IPS-18a (cell line): Measurements from ENCODE around the gene ACSS2.
"Not testable (repeated sequence)": the region's sequence is repeated elsewhere in the genome, so short reads cannot be mapped to it uniquely, and the experiment has no call there.

Experiments
- H3K27ac ChIP-seq: one replicate; pipeline ENCODE4 v1.5.1; 2013; ENCODE audit warnings: low read length
- H3K27me3 ChIP-seq: one replicate; pipeline ENCODE4 v1.6.1; 2013; ENCODE audit warnings: mild to moderate bottlenecking, low read length; ENCODE audit not compliant: control insufficient read depth, insufficient read depth
- H3K36me3 ChIP-seq: one replicate; pipeline ENCODE4 v1.6.1; 2013; ENCODE audit warnings: low read depth, low read length; ENCODE audit not compliant: control insufficient read depth
- H3K4me1 ChIP-seq: one replicate; pipeline ENCODE4 v1.6.1; 2013; ENCODE audit warnings: low read depth, low read length; ENCODE audit not compliant: control insufficient read depth
- H3K4me3 ChIP-seq: one replicate; pipeline ENCODE4 v1.5.1; 2013; ENCODE audit warnings: low read length
- H3K9ac ChIP-seq: one replicate; pipeline ENCODE4 v1.6.1; 2013; ENCODE audit warnings: mild to moderate bottlenecking, low read length, moderate library complexity
- H3K9me3 ChIP-seq: one replicate; pipeline ENCODE4 v1.6.1; 2013; ENCODE audit warnings: low read depth, low read length; ENCODE audit not compliant: control insufficient read depth

The ACSS2 gene

DNA sequence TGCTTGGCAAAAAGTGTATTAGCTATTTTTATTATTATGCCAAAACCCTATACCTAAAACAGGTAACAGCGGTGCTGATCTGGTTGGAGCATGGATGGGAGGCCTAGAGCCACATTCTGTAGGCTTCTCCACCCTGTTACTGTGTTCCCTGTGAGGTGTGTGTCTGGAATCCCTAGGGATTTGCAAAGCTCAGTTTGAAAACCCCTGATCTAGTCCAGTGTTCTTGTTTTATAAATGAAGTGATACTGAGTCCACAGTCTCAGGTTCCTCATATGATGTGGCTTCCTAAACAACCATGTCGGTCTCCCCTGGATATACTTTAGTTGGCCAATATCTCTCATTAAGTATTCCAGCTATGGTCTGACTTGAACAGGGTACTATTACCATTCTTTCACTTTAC lies 16.3 kb downstream of the ACSS2 start:
- H3K4me3 ChIP-seq, result no peak overlapping the region
- no peaks in the 10 kb centered on the region for H3K36me3 ChIP-seq
- H3K27ac ChIP-seq, result no peak overlapping the region
- H3K4me1 ChIP-seq, result no peaks in the 10 kb centered on the region
- no peaks in the 10 kb centered on the region for H3K9me3 ChIP-seq
- H3K9ac ChIP-seq, result no peak overlapping the region
- H3K27me3 ChIP-seq, result no peaks in the 10 kb centered on the region

DNA sequence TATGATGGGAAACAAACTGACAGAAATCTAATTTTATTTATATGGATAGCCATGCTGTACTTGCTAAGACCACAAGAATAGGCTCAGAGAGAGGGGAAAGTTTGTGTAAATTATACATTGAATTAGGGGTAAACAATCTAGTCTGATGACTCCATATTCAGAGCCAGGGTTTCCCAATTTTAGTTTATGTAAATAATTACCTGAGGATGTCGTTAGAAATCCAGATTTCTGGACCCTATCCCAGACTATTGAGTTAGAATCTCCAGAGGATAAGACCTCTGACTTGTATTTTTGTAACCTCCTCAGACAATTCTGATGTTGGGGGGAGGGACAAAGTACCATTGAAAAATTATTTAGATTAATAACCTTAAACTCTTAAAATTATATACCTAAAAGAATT lies 18.3 kb downstream of the ACSS2 start:
- no peak overlapping the region for H3K9ac ChIP-seq
- H3K27ac ChIP-seq, result no peak overlapping the region
- H3K36me3 ChIP-seq, result no peaks in the 10 kb centered on the region
- no peak overlapping the region for H3K4me3 ChIP-seq
- H3K27me3 ChIP-seq, result no peaks in the 10 kb centered on the region
- H3K9me3 ChIP-seq, result no peaks in the 10 kb centered on the region
- H3K4me1 ChIP-seq, result no peaks in the 10 kb centered on the region

DNA sequence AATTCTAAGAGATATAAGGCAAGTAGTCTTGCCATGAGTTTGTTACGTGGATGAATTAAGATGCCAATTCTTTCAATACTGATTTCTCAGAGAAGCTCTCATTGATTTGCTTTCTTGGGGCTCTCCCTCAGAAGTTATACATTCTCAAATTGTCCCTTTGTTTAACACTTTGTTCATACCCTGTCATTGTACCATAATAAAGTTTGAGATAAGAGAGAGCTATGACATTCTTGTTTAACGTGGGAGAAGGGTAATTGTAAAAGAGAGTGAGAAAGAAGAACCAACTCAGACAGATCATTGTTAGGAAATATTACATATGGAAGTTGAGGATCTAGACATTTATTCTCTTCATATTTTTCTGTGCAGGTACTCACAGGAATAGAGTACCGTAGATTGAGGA lies 19.1 kb downstream of the ACSS2 start:
- Histone ChIP-seq H3K27me3 (no peaks in the 10 kb centered on the region), H3K4me1 (no peaks in the 10 kb centered on the region), H3K9ac (no peak overlapping the region), H3K4me3 (no peak overlapping the region), H3K27ac (no peak overlapping the region), H3K36me3 (no peaks in the 10 kb centered on the region), H3K9me3 (no peaks in the 10 kb centered on the region)

DNA sequence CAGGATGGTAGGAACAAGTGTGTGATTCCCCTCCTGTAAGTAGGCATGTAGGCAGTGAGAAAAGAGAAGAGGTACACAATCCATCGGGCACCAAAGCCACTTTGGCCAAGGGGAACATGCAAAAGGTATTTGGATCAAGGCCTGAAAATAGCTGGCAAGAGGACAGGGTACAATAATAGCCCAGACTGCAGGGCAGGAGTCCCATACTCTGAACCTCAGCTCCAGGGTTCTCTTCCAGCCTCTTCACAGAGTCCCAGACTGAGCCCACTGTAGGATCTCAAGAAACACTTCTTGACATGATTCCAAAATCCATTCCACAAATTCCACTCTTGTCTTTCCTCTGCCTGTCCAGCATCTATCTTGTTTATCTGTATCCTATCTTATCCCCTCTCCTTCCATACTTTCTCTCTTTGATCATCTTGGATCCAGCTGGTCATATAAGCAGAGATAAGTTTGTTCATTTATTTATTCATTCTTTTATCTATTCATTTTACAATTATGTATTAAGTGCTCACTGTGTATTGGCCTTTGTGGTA lies 19.7 kb downstream of the ACSS2 start:
- Histone ChIP-seq H3K36me3 (no peaks in the 10 kb centered on the region), H3K27me3 (no peaks in the 10 kb centered on the region), H3K9ac (no peak overlapping the region), H3K27ac (no peak overlapping the region), H3K9me3 (no peaks in the 10 kb centered on the region), H3K4me1 (no peaks in the 10 kb centered on the region), H3K4me3 (no peak overlapping the region)

DNA sequence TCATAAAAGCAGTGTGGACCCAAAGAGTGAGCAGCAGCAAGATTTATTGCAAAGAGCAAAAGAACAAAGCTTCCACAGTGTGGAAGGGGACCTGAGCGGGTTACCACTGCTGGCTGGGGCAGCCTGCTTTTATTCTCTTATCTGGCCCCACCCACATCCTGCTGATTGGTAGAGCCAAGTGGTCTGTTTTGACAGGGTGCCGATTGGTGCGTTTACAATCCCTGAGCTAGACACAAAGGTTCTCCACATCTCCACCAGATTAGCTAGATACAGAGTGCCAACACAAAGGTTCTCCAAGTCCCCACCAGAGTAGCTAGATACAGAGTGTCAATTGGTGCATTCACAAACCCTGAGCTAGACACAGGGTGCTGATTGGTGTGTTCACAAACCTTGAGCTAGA lies 21.7 kb downstream of the ACSS2 start:
- not testable (repeated sequence) for H3K36me3 ChIP-seq, H3K27ac ChIP-seq, H3K4me3 ChIP-seq

DNA sequence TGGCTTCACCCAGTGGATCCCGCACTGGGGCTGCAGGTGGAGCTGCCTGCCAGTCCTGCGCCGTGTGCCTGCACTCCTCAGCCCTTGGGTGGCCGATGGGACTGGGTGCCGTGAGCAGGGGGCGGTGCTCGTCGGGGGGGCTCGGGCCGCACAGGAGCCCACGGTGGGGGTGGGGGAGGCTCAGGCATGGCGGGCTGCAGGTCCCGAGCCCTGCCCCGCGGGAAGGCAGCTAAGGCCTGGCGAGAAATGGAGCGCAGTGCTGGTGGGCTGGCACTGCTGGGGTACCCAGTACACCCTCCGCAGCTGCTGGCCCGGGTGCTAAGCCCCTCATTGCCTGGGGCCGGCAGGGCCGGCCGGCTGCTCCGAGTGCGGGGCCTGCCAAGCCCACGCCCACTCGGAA lies 22.3 kb downstream of the ACSS2 start:
- not testable (repeated sequence) for H3K9me3 ChIP-seq, H3K36me3 ChIP-seq, H3K4me3 ChIP-seq, H3K4me1 ChIP-seq, H3K27me3 ChIP-seq, H3K9ac ChIP-seq, H3K27ac ChIP-seq

More for the DNA sequence above, 21.7 kb downstream of the ACSS2 start:
- not testable (repeated sequence) for H3K9ac ChIP-seq, H3K9me3 ChIP-seq, H3K4me1 ChIP-seq, H3K27me3 ChIP-seq

DNA sequence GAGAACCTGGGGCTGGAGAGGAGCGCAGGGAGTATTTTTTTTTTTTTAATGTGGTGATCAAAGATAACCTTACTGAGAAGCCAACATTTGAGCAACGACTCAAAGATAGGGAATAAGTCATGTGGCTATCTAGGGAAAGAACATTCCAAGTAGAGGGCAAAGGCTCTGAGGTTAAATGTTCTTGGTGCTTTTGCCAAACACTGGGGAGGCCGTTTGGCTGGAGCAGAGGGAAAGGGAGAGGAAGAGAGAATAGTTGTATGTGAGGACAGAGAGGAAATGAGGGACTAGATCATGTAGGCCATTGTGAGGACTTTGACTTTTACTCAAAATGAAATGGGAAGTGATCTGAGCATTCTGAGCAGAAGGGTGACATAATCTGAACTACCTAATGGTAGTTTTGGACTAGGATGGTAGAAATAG lies 27.8 kb downstream of the ACSS2 start:
- Histone ChIP-seq H3K9me3 (no peaks in the 10 kb centered on the region), H3K4me3 (no peak overlapping the region), H3K27me3 (no peaks in the 10 kb centered on the region), H3K27ac (no peak overlapping the region), H3K4me1 (no peaks in the 10 kb centered on the region), H3K36me3 (no peaks in the 10 kb centered on the region), H3K9ac (no peak overlapping the region)

DNA sequence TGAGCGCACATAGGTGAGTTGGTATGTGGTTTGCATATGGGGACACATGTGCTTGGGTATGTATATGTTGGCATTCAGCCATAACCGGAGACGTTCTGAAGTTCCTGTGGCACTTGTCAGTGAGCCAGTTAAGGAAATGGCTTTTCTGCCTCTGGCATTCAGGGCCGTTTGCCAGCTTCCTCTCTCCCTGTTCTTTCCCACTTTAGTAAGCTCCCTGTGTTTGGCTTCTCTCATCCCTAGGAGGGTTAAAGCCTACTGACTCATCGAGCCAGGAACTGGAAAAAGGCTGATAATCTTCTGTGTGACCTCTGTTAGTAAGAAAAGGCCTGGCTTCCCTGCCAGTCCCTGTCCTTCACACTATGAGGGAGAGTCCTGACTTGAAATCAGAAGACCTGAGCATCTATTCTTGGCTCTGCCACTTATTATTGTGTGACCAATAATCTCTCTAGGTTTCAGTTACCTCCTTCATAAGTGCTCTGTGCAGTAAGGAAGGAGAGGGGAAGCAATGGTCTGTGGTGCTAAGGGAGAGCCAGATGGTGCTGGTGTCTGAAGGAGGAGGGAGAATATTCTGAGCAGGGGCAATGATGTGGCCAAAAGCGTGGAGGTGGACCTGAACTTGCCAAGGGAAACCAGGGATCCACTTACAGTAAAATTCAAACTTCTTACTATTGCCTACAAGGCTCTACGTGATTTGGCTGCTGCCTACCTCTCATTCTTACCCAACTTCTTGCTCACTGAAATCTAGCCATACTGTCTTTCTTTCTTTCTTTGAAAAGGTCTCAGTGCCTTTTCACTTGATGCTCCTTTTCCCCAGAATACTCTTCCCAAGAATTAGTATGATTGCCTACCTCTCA lies 31.4 kb downstream of the ACSS2 start:
- H3K27ac ChIP-seq, result no peak overlapping the region
- H3K4me1 ChIP-seq, result no peaks in the 10 kb centered on the region
- H3K4me3 ChIP-seq, result no peak overlapping the region
- H3K36me3 ChIP-seq, result no peaks in the 10 kb centered on the region
- no peaks in the 10 kb centered on the region for H3K27me3 ChIP-seq
- no peak overlapping the region for H3K9ac ChIP-seq
- no peaks in the 10 kb centered on the region for H3K9me3 ChIP-seq

DNA sequence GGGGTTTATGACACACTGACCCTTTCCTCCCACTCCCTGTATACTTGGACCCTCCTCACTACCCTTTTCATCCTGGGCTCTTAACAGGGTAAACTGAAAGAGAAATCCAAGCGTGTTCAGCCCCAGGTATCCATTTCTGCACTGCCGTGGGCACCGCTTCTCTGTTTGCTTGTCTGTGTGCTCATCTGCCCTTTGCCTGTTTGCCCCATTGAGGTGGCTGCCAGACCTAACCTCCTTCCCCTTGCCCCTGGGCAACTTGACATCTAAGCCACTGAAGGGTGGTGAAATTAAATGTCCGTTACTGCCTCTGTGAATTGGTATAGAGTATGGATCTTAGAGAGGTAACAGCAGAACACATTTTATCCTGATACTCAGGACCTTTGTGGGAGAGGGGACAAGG lies 38.7 kb downstream of the ACSS2 start:
- Histone ChIP-seq H3K9me3 (no peaks in the 10 kb centered on the region), H3K36me3 (no peaks in the 10 kb centered on the region), H3K9ac (no peak overlapping the region), H3K27me3 (no peaks in the 10 kb centered on the region), H3K4me3 (no peak overlapping the region), H3K27ac (no peak overlapping the region), H3K4me1 (no peaks in the 10 kb centered on the region)

DNA sequence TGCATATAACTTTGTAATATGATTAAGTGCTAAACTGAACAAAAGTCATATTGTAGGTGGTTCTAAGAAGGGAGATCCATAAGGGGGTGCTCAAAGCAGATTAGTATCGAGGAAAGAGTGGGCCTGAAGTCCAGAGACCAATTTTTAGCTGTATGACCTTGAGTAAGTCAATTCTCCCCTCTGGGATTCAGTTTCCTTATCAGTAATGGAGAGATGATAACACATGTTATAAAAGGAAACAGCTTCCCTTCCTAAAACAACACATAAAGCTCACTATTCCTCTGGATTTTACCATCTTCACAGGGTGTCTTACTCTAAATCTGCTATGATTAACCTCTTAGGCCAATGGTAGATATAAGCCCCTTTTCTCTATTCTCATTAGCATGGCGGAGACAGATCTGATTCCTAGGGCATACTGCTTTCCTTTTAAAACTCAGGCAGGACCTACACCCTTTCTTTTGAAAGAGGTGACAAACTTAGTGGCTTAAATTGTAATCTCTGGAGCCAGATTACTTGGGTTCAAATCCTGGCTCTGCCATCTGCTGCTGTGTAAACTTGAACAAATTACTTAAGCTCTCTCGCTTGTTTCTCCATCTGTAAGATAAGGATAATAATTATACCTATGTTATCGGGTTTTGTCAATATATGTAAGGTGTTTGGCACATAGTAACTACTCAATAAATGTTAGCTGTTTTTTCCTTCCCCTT lies 39.5 kb downstream of the ACSS2 start:
- no peak overlapping the region for H3K9ac ChIP-seq
- no peaks in the 10 kb centered on the region for H3K27me3 ChIP-seq
- H3K36me3 ChIP-seq, result no peaks in the 10 kb centered on the region
- no peak overlapping the region for H3K4me3 ChIP-seq
- no peaks in the 10 kb centered on the region for H3K9me3 ChIP-seq
- H3K4me1 ChIP-seq, result no peaks in the 10 kb centered on the region
- no peak overlapping the region for H3K27ac ChIP-seq

DNA sequence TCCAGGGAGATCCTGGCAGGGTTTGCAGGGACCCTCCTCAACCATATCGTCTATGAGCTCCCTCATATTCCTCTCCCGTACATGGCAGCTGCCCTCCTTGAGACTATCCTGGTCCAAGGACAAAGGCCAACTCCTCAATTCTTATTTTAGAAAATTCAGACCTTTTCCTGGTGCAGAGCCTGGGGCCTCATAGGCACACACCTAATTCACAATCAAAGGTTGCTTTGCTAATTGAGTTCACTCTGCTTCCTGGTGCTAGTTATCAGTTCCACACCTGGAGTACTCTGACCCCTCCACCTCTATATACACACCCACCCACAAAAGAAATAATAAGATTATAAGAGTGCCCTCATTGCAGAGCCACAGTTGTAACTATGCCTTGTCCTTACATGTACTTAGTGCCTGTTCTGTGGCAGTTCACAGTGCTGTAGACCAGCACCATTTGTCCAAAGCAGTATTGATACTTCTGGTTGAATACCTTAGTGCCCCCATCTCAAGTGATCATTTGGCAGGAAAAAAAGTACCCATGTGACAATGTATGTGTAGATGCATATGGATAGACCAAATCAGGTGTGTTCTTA lies 40.5 kb downstream of the ACSS2 start:
- no peak overlapping the region for H3K4me3 ChIP-seq
- no peaks in the 10 kb centered on the region for H3K27me3 ChIP-seq
- no peaks in the 10 kb centered on the region for H3K4me1 ChIP-seq
- no peaks in the 10 kb centered on the region for H3K36me3 ChIP-seq
- no peak overlapping the region for H3K27ac ChIP-seq
- no peaks in the 10 kb centered on the region for H3K9me3 ChIP-seq
- no peak overlapping the region for H3K9ac ChIP-seq
